Neutrophil (primary cell): ENCODE data around the gene SNRPD3.

Source experiments
- H3K27ac ChIP-seq: fragments of 200-600 bp; sonication (generic); 2 replicates; pipeline ENCODE4 v1.5.1; 2016; ENCODE audit warnings: mild to moderate bottlenecking, moderate library complexity
- H3K27me3 ChIP-seq: fragments of 200-600 bp; sonication (generic); 2 replicates; pipeline ENCODE4 v1.6.0; 2016; ENCODE audit warnings: mild to moderate bottlenecking
- H3K36me3 ChIP-seq: fragments of 200-600 bp; sonication (generic); 2 replicates; pipeline ENCODE4 v1.5.1; 2017
- H3K4me1 ChIP-seq, 2 experiments: fragments of 200-600 bp in 1 of 2; sonication (generic) in 1 of 2; 1 replicate in 1 of 2; 2 replicates in 1 of 2; pipeline versions ENCODE4 v1.5.1 to v1.6.1; 2013 to 2016; ENCODE audit warnings: low read depth in 1 of 2, low read length in 1 of 2, mild to moderate bottlenecking in 1 of 2, moderate library complexity in 1 of 2; ENCODE audit not compliant: control insufficient read depth in 1 of 2, insufficient read depth in 1 of 2
- H3K4me3 ChIP-seq, 2 experiments: fragments of 200-600 bp in 1 of 2; sonication (generic) in 1 of 2; 1 replicate in 1 of 2; 2 replicates in 1 of 2; pipeline ENCODE4 v1.5.1; 2013 to 2016; ENCODE audit warnings: low read depth in 1 of 2, low read length in 1 of 2, mild to moderate bottlenecking in 1 of 2, moderate library complexity in 1 of 2
- H3K9me3 ChIP-seq: fragments of 200-600 bp; sonication (generic); 2 replicates; pipeline ENCODE4 v1.5.1; 2016
- CTCF ChIP-seq: fragments of 200-600 bp; sonication (generic); IDR thresholded peaks from 2 replicates; pipeline ENCODE4 v1.5.1; 2016; ENCODE audit warnings: antibody characterized with exemption

SNRPD3 gene

GRCh38 chr22:24518228-24518627, 37.6 kb upstream of the SNRPD3 start:
- no peaks in the 10 kb centered on the region for H3K27me3 ChIP-seq

GRCh38 chr22:24518771-24519485, 36.9 kb upstream of the SNRPD3 start:
- Histone ChIP-seq H3K4me1 (peaks cover 72 to 78% of the 10 kb centered on the region in 2 experiments), H3K27me3 (no peaks in the 10 kb centered on the region), H3K27ac (peak overlapping the region; percentile 69), H3K9me3 (no peaks in the 10 kb centered on the region), H3K36me3 (peaks cover 5% of the 10 kb centered on the region), H3K4me3 (peak overlapping the region in 1 of 2 experiments; percentile 4)
- TF ChIP-seq CTCF = no peak

More at GRCh38 chr22:24518228-24518627, 37.6 kb upstream of the SNRPD3 start:
- no peak for TF ChIP-seq CTCF
- no peaks in the 10 kb centered on the region for H3K9me3 ChIP-seq
- H3K4me3 ChIP-seq = no peak overlapping the region
- H3K4me1 ChIP-seq = peaks cover 77 to 85% of the 10 kb centered on the region in 2 experiments
- H3K27ac ChIP-seq = peak overlapping the region; percentile 69
- H3K36me3 ChIP-seq = peaks cover 5% of the 10 kb centered on the region

GRCh38 chr22:24519496-24519895, 36.3 kb upstream of the SNRPD3 start:
- no peaks in the 10 kb centered on the region for H3K27me3 ChIP-seq
- no peak for TF ChIP-seq CTCF

GRCh38 chr22:24521791-24522245, 34.0 kb upstream of the SNRPD3 start:
- peaks cover 51 to 61% of the 10 kb centered on the region in 2 experiments for H3K4me1 ChIP-seq
- no peaks in the 10 kb centered on the region for H3K9me3 ChIP-seq
- H3K36me3 ChIP-seq = peaks cover 9% of the 10 kb centered on the region
- TF ChIP-seq CTCF = peak; percentile 66
- H3K4me3 ChIP-seq = peak overlapping the region; percentile 3 to 25
- no peaks in the 10 kb centered on the region for H3K27me3 ChIP-seq
- peak overlapping the region; percentile 26 for H3K27ac ChIP-seq

More at GRCh38 chr22:24519496-24519895, 36.3 kb upstream of the SNRPD3 start:
- Histone ChIP-seq H3K4me3 (peak overlapping the region in 1 of 2 experiments; percentile 4), H3K9me3 (no peaks in the 10 kb centered on the region), H3K36me3 (peaks cover 5% of the 10 kb centered on the region), H3K27ac (peak overlapping the region; percentile 69), H3K4me1 (peaks cover 68 to 73% of the 10 kb centered on the region in 2 experiments)

GRCh38 chr22:24523873-24524272, 31.9 kb upstream of the SNRPD3 start:
- H3K4me3 ChIP-seq = no peak overlapping the region
- no peaks in the 10 kb centered on the region for H3K27me3 ChIP-seq
- no peaks in the 10 kb centered on the region for H3K9me3 ChIP-seq
- H3K4me1 ChIP-seq = peaks cover 33 to 42% of the 10 kb centered on the region in 2 experiments
- H3K36me3 ChIP-seq = peaks cover 22% of the 10 kb centered on the region
- no peak for TF ChIP-seq CTCF
- no peak overlapping the region for H3K27ac ChIP-seq
